Measurements from ENCODE around the gene C1D.

Gene C1D

GRCh38 chr2:68045342-68045741, 17.5 kb downstream of the C1D start:
- H3K4me1 Mint-ChIP-seq (ENCODE audit: low read depth) = peaks cover 3% of the 10 kb centered on the region
- peaks cover 50% of the 10 kb centered on the region for H3K36me3 Mint-ChIP-seq (ENCODE audit: low read depth)

GRCh38 chr2:68044099-68044498, 18.7 kb downstream of the C1D start:
- H3K4me1 Mint-ChIP-seq (ENCODE audit: low read depth) = no peaks in the 10 kb centered on the region

More at GRCh38 chr2:68045342-68045741, 17.5 kb downstream of the C1D start:
- no peak overlapping the region for H3K4me3 Mint-ChIP-seq
- intact Hi-C loops (cut with micrococcal nuclease) = no loop called here
- H3K27ac Mint-ChIP-seq = no peak overlapping the region
- no peaks in the 10 kb centered on the region for H3K9me3 Mint-ChIP-seq
- no peaks in the 10 kb centered on the region for H3K27me3 Mint-ChIP-seq

GRCh38 chr2:68043695-68044094, 19.1 kb downstream of the C1D start:
- no peaks in the 10 kb centered on the region for H3K27me3 Mint-ChIP-seq
- H3K4me3 Mint-ChIP-seq = no peak overlapping the region
- H3K27ac Mint-ChIP-seq = no peak overlapping the region
- H3K36me3 Mint-ChIP-seq (ENCODE audit: low read depth) = peaks cover 43% of the 10 kb centered on the region
- no peaks in the 10 kb centered on the region for H3K9me3 Mint-ChIP-seq
- intact Hi-C loops (cut with micrococcal nuclease) = no loop called here
- H3K4me1 Mint-ChIP-seq (ENCODE audit: low read depth) = no peaks in the 10 kb centered on the region

More at GRCh38 chr2:68044099-68044498, 18.7 kb downstream of the C1D start:
- intact Hi-C loops (cut with micrococcal nuclease) = no loop called here
- Mint-ChIP-seq H3K27me3 (no peaks in the 10 kb centered on the region), H3K36me3 (ENCODE audit: low read depth) (peaks cover 47% of the 10 kb centered on the region), H3K9me3 (no peaks in the 10 kb centered on the region), H3K27ac (no peak overlapping the region), H3K4me3 (no peak overlapping the region)

- Mint-ChIP-seq H3K4me3 (no peak overlapping the region), H3K27me3 (no peaks in the 10 kb centered on the region), H3K36me3 (ENCODE audit: low read depth) (peaks cover 39% of the 10 kb centered on the region), H3K27ac (no peak overlapping the region), H3K9me3 (no peaks in the 10 kb centered on the region), H3K4me1 (ENCODE audit: low read depth) (no peaks in the 10 kb centered on the region)
- intact Hi-C loops (cut with micrococcal nuclease) = no loop called here
Measured at GRCh38 chr2:68043032-68043431, 19.8 kb downstream of the C1D start.

GRCh38 chr2:68041704-68042245, 21.0 kb downstream of the C1D start:
- intact Hi-C loops (cut with micrococcal nuclease) = no loop called here
- H3K36me3 Mint-ChIP-seq (ENCODE audit: low read depth) = peaks cover 38% of the 10 kb centered on the region
- no peaks in the 10 kb centered on the region for H3K9me3 Mint-ChIP-seq
- H3K27me3 Mint-ChIP-seq = no peaks in the 10 kb centered on the region
- H3K27ac Mint-ChIP-seq = no peak overlapping the region
- H3K4me1 Mint-ChIP-seq (ENCODE audit: low read depth) = no peaks in the 10 kb centered on the region
- no peak overlapping the region for H3K4me3 Mint-ChIP-seq

GRCh38 chr2:68040078-68040477, 22.7 kb downstream of the C1D start:
- H3K9me3 Mint-ChIP-seq = no peaks in the 10 kb centered on the region
- peaks cover 26% of the 10 kb centered on the region for H3K36me3 Mint-ChIP-seq (ENCODE audit: low read depth)
- H3K4me1 Mint-ChIP-seq (ENCODE audit: low read depth) = no peaks in the 10 kb centered on the region
- H3K27me3 Mint-ChIP-seq = no peaks in the 10 kb centered on the region
- no peak overlapping the region for H3K4me3 Mint-ChIP-seq
- intact Hi-C loops (cut with micrococcal nuclease) = no loop called here
- H3K27ac Mint-ChIP-seq = no peak overlapping the region

- no peaks in the 10 kb centered on the region for H3K9me3 Mint-ChIP-seq
- H3K4me1 Mint-ChIP-seq (ENCODE audit: low read depth) = no peaks in the 10 kb centered on the region
- H3K4me3 Mint-ChIP-seq = no peak overlapping the region
- H3K27me3 Mint-ChIP-seq = no peaks in the 10 kb centered on the region
- no peak overlapping the region for H3K27ac Mint-ChIP-seq
- intact Hi-C loops (cut with micrococcal nuclease) = no loop called here
- H3K36me3 Mint-ChIP-seq (ENCODE audit: low read depth) = peaks cover 18% of the 10 kb centered on the region
Measured at GRCh38 chr2:68039317-68039716, 23.5 kb downstream of the C1D start.

- Mint-ChIP-seq H3K27ac (no peak overlapping the region), H3K4me3 (no peak overlapping the region), H3K27me3 (peaks cover 3% of the 10 kb centered on the region), H3K4me1 (ENCODE audit: low read depth) (no peaks in the 10 kb centered on the region), H3K36me3 (ENCODE audit: low read depth) (no peaks in the 10 kb centered on the region), H3K9me3 (no peaks in the 10 kb centered on the region)
- intact Hi-C loops (cut with micrococcal nuclease) = no loop called here
Measured at GRCh38 chr2:68032702-68033101, 30.1 kb downstream of the C1D start.

GRCh38 chr2:68031542-68032160, 31.2 kb downstream of the C1D start:
- intact Hi-C loops (cut with micrococcal nuclease) = loop anchor here (2.0 kb wide), 1 partner anchor 1601 kb away; no protein-coding TSS in a partner anchor
- Mint-ChIP-seq H3K9me3 (no peaks in the 10 kb centered on the region), H3K4me1 (ENCODE audit: low read depth) (no peaks in the 10 kb centered on the region), H3K27me3 (peaks cover 6% of the 10 kb centered on the region), H3K4me3 (no peak overlapping the region), H3K36me3 (ENCODE audit: low read depth) (no peaks in the 10 kb centered on the region), H3K27ac (no peak overlapping the region)

GRCh38 chr2:68031043-68031442, 31.8 kb downstream of the C1D start:
- H3K9me3 Mint-ChIP-seq = no peaks in the 10 kb centered on the region
- H3K36me3 Mint-ChIP-seq (ENCODE audit: low read depth) = no peaks in the 10 kb centered on the region
- H3K27ac Mint-ChIP-seq = no peak overlapping the region
- H3K4me3 Mint-ChIP-seq = no peak overlapping the region
- no peaks in the 10 kb centered on the region for H3K4me1 Mint-ChIP-seq (ENCODE audit: low read depth)
- intact Hi-C loops (cut with micrococcal nuclease) = loop anchor here (2.0 kb wide), 1 partner anchor 1600 kb away; no protein-coding TSS in a partner anchor
- H3K27me3 Mint-ChIP-seq = peaks cover 7% of the 10 kb centered on the region

- intact Hi-C loops (cut with micrococcal nuclease) = loop anchor here (2.0 kb wide), 1 partner anchor 1600 kb away; no protein-coding TSS in a partner anchor
- Mint-ChIP-seq H3K27me3 (peaks cover 9% of the 10 kb centered on the region), H3K27ac (no peak overlapping the region), H3K9me3 (no peaks in the 10 kb centered on the region), H3K4me1 (ENCODE audit: low read depth) (no peaks in the 10 kb centered on the region), H3K36me3 (ENCODE audit: low read depth) (no peaks in the 10 kb centered on the region), H3K4me3 (no peak overlapping the region)
Measured at GRCh38 chr2:68030529-68030928, 32.3 kb downstream of the C1D start.

- Mint-ChIP-seq H3K4me3 (no peak overlapping the region), H3K9me3 (no peaks in the 10 kb centered on the region), H3K27ac (no peak overlapping the region), H3K27me3 (peaks cover 11% of the 10 kb centered on the region), H3K4me1 (ENCODE audit: low read depth) (no peaks in the 10 kb centered on the region), H3K36me3 (ENCODE audit: low read depth) (no peaks in the 10 kb centered on the region)
- intact Hi-C loops (cut with micrococcal nuclease) = no loop called here
Measured at GRCh38 chr2:68027959-68028358, 34.8 kb downstream of the C1D start.

GRCh38 chr2:68024450-68024849, 38.4 kb downstream of the C1D start:
- Mint-ChIP-seq H3K4me3 (no peak overlapping the region), H3K4me1 (ENCODE audit: low read depth) (no peaks in the 10 kb centered on the region), H3K27me3 (peaks cover 16% of the 10 kb centered on the region), H3K27ac (no peak overlapping the region), H3K36me3 (ENCODE audit: low read depth) (no peaks in the 10 kb centered on the region), H3K9me3 (no peaks in the 10 kb centered on the region)
- intact Hi-C loops (cut with micrococcal nuclease) = no loop called here

- no peak overlapping the region for H3K27ac Mint-ChIP-seq
- intact Hi-C loops (cut with micrococcal nuclease) = no loop called here
- no peaks in the 10 kb centered on the region for H3K36me3 Mint-ChIP-seq (ENCODE audit: low read depth)
- no peaks in the 10 kb centered on the region for H3K9me3 Mint-ChIP-seq
- H3K27me3 Mint-ChIP-seq = peaks cover 16% of the 10 kb centered on the region
- no peak overlapping the region for H3K4me3 Mint-ChIP-seq
- no peaks in the 10 kb centered on the region for H3K4me1 Mint-ChIP-seq (ENCODE audit: low read depth)
Measured at GRCh38 chr2:68023904-68024303, 38.9 kb downstream of the C1D start.

GRCh38 chr2:68018727-68019126, 44.1 kb downstream of the C1D start:
- no peaks in the 10 kb centered on the region for H3K4me1 Mint-ChIP-seq (ENCODE audit: low read depth)
- intact Hi-C loops (cut with micrococcal nuclease) = no loop called here
- H3K27ac Mint-ChIP-seq = no peak overlapping the region

More at GRCh38 chr2:68018727-68019126, 44.1 kb downstream of the C1D start:
- Mint-ChIP-seq H3K36me3 (ENCODE audit: low read depth) (no peaks in the 10 kb centered on the region), H3K4me3 (no peak overlapping the region), H3K27me3 (peaks cover 9% of the 10 kb centered on the region), H3K9me3 (no peaks in the 10 kb centered on the region)

All from dendritic cell treated with granulocyte-macrophage colony-stimulating factor and Interleukin-4, amounts not matched to agents 40 ng/mL and 50 ng/mL, for 4 days (primary cell).